Stimulated activated CD4-positive, alpha-beta T cell treated with anti-CD3 and anti-CD28 coated beads, Interleukin-4, amount 100 ng/mL, for 24 hours (primary cell): ENCODE results near the gene WNT3.
"Not testable (repeated sequence)": the region's sequence is repeated elsewhere in the genome, so short reads cannot be mapped to it uniquely, and the experiment has no call there.

ENCODE experiments used
- DNase-seq: peaks from one replicate; pipeline ENCODE4 v3.0.0-alpha.2; 2020

WNT3 gene

GRCh38 chr17:46812624-46813318 is 5.7 kb downstream of the WNT3 start:
- no peak for DNase-seq

- DNase-seq: no peak
These were observed 6.4 kb downstream of the WNT3 start for GRCh38 chr17:46811978-46812583.

GRCh38 chr17:46810837-46811236 is 7.7 kb downstream of the WNT3 start:
- DNase-seq: no peak

DNA sequence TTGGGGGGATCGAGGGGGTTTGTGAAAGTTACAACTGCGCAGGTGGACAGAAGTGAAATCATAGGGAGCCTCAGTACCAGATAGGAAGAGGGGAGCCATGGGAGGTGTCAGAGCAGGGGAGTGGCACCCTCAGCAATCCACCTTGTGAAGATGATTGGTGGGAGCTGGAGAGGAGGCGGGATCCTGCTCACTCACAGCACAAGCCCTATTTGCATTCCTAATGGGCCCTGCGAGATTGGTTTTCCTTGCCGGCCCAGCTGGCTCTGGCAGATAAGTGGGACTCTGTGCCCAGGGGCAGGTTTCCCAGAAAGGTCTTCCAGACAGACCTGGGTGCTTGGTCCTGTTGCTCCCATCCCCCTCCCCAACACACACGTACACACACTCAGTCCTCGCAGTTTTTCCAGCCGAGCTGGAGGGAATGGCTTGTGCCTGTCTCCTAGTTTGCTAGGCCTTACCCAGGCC is 9.4 kb downstream of the WNT3 start:
- no peak for DNase-seq

GRCh38 chr17:46805771-46806170 is 12.7 kb downstream of the WNT3 start:
- DNase-seq: no peak

DNA sequence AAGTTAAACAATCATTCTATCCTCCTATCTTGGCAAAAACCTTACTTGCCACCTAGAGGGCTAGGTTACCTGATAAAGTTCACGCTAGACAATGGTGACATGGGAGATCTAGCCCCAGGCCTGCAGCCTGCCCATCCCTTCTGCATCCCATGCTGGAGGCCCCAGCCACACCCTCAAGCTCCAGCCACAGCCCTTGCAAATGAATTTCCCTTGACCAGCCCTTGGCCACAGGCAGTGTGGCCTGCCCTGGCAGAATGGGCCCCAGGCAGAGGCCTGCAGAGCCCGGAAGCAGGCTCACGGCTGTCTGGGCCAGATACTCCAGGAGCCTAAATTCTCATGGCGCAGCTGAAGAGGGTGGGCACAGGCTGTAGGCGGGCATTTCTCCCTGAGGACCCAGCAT is 14.9 kb downstream of the WNT3 start:
- no peak for DNase-seq

DNA sequence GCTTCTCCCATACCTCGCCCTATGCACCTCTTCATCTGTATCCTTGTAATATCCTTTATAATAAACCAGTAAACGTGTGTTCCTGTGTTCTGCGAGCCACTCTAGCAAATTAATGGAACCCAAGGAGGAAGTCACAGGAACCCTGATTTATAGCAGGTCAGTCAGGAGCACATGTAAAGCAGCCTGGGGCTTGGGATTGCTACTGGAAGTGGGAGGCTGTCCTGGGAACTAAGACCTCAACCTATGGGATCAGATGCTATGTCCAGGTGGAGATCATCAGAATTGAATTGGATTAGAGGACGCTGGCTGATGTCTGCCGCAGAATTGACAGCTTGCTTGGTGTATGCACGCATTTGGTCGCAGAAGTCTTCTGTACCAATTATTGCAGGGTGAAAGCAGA is 15.7 kb downstream of the WNT3 start:
- DNase-seq: no peak

GRCh38 chr17:46800573-46800972 is 17.9 kb downstream of the WNT3 start:
- DNase-seq: no peak

GRCh38 chr17:46796956-46797530 is 21.4 kb downstream of the WNT3 start:
- DNase-seq: no peak

DNA sequence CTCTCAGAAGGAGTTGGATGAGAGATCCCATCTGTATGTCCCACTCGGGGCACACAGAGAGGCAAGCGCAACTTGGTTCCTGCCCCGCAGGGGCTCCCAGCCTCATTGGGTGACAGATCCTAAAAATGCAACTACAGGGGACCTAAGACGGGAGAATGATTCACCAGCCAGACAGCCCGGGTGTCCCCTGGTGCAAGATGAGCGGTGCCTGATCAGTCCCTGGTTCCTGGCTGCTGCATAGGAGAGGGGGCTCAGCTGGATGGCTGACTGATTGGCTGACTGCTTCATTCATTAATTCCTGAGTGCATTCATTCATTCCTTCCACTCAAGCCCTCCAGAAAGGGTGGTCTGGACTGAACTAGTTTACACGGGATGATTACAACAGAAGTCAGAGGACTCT is 22.0 kb downstream of the WNT3 start:
- DNase-seq: no peak

DNA sequence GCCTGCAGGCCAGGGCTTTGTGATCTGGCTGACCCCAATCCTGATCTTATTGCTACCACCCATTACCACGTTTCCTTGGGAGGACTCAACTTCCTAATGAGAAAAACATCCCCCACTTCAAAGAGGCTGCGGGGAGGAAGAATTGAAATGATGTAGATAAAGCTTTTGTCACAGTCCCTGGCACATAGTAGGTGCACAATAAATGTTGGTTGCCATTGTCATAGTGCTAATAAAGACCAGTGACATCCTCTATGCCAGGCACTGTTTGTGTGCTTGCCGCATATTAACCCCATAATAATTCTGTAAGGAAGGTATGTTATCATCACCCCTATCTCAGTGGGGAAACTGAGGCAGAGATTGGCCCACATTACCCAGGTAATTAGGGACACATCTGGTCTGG is 22.4 kb downstream of the WNT3 start:
- no peak for DNase-seq

DNA sequence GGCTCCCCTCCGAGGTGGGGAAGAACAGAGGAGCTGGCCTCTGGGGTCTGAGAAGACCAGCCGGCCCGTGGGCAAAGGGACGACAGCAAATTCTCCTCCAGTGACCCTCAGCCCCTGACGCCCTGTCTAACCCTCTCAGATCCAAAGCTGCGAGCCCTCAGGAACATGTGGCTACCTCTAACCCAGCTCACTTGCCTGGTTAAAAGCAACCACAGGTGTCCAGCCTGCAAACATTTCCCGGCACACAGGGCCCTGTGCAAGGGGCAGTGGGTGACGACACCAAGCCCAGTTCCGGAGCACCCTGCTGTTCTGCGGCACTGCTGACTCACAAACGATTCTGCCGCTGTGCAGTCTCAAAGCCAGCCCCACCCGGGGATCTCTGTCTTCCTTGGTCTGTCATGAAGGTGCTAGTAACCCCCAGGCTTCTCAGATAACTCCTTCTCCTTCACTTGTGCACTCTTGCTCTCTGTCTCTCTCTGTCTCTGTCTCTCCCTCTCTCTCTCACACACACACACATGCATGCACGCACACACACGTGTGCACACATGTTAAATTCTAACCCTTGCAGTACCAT is 23.0 kb downstream of the WNT3 start:
- DNase-seq: no peak

- DNase-seq: no peak
These were observed 24.2 kb downstream of the WNT3 start for GRCh38 chr17:46794318-46794717.

GRCh38 chr17:46793541-46793940 is 25.0 kb downstream of the WNT3 start:
- DNase-seq: no peak

DNA sequence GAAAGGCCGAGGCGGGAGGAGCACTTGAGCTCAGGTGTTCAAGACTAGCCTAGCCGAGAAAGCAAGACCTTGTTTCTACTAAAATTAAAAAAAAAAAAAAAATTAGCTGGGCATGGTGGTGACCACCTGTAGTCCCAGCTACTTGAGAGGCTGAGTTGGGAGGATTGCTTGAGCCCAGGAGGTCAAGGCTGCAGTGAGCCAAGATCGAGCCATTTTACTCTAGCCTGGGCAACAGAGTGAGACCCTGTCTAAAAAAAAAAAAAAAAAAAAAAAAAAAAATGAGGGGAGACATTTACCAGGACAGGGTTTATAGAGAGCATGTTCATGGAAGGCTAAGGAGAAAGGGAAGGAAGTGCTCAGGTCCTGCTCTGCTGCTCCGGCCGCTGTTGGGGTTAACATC is 25.5 kb downstream of the WNT3 start:
- DNase-seq: not testable (repeated sequence)

DNA sequence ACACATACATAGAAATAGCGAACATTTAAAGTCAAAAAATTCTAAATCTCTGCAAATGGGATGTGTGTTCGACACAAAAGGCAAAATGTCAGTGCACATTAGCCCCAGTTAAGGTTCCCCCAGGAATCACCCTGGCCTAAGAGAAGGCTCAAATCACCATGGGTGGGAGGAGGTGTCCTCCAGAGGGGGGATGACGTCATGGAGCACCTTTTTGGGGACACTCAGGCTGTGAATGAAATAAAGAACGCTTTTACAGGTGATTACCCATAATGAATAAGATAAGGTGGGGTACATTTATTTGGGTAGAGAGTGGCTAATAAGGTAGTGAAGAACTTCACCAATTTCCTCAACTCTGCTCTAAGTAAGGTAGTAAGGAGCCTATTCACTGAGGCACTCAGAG is 26.4 kb downstream of the WNT3 start:
- no peak for DNase-seq

DNA sequence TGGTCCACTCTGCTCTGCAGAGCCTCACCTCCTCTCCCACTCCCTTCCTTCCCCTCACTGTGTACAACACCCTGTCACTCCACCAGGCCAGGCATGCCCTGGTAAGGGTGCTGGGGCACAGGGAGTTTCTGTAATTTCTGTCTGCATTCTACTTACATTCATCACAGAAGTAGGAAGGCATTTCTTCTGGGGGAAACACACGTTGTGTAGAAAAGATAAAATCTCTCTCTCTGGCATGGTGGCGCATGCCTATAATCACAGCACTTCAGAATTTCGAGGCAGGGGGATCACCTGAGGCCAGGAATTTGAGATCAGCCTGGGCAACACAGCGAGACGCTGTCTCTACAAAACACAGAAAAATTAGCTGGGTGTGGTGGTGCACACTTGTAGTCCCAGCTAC is 27.0 kb downstream of the WNT3 start:
- no peak for DNase-seq

- DNase-seq: no peak
These were observed 28.3 kb downstream of the WNT3 start for GRCh38 chr17:46790216-46790615.

GRCh38 chr17:46789610-46790009 is 28.9 kb downstream of the WNT3 start:
- no peak for DNase-seq

DNA sequence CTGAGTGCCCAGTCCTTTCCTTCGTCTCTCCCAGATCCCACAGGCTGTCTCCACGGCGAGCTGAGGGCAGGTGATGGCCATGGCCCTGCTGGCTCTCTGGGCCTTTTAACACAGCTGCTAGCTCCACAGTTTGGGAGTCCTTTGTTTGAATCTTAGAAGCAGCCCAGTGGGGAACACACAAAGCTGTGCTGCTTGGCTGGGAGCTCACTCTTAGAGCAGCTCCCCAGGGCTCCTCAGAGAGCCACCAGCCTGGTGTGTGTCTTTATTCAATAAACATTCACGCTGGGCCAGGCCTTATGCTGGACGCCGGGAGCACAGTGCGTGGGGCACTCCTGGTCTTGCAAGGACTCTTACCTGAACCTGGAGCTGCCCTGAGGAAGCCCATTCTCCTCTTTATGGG is 29.7 kb downstream of the WNT3 start:
- no peak for DNase-seq

- no peak for DNase-seq
These were observed 30.2 kb downstream of the WNT3 start for GRCh38 chr17:46788300-46788699.

GRCh38 chr17:46787478-46787877 is 31.0 kb downstream of the WNT3 start:
- DNase-seq: no peak

DNA sequence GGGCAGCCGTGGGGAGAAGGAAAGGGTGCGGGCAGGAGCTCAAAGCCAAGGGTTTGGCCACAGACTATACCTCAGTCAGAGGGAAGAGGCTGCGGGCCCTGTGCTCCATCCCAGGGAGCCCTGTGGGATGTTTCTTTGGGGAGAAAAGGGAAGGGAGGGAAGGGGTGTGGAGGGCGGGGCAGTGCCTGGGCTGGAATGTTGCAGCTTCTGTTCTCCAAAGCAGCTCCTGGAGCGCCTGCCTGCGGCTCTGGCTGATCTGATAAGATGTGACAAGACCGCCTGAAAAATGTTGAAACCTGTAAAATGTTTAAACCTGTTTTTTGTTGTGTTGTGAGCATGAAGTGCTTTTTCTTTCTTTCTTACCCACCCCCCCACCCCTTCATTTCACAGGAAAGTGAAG is 32.8 kb downstream of the WNT3 start:
- no peak for DNase-seq

- no peak for DNase-seq
These were observed 35.4 kb downstream of the WNT3 start for GRCh38 chr17:46783031-46783593.
